ENCODE measurements around the gene SOX18.

Gene SOX18

DNA sequence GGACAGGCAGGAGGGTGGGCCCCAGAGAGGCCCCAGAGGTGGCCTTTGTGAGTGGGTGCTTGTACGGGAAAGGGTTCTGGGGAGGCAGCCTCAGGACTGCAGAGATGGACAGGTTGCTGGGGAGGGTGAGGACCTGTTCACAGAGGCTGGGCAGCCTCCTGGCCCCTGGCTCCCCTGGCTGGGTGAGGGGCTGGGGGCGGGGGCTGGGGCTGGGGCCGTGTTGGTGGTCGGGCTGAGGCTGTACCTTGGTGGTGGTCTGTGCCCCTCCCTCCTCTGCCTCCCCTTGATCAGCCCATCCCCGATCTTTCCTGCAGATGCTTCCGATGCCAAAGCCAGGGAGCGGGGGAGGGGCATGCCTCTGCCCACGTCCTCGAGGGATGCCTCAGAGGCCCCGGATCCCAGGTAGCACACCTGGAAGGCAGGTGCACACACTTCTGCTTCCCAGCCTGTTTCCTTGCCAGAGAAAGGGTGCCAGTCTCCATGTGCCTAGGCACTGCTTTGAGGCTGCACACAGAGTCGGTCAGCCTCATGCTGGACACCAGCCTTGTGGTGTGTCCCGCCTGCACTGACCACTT lies 18.4 kb upstream of the SOX18 start:
- no peak for DNase-seq

DNA sequence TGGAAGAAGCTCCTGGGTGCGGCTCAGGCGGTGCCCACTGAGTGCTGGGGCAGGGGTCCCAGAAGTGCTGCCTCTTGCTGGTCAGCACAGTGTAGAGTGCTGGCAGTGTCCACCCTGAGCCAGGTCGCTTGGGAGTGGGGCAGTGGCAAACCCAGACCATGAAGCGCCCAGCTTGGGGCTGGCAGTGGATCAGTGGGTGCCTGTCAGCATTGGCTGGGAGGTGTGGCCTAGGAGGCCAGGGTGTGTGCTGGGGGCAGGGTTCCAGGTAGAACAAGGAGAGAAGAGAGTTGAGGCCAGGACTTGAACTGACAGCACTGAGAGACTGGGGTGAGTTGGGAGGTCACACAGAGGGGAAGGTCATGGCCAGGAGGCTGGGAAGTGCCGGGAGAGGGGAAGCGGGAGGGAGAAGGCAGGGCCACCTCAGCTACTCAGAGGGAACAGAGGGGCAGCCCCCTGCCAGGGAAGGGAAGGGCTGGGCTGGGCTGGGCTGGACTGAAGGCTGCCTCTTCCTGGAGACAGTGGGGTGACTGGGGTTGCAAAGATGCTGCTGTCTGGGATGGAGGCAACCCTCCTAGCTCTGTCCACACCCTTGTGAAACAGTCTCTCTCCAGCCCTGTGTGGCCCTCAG lies 17.7 kb upstream of the SOX18 start:
- no peak for DNase-seq

DNA sequence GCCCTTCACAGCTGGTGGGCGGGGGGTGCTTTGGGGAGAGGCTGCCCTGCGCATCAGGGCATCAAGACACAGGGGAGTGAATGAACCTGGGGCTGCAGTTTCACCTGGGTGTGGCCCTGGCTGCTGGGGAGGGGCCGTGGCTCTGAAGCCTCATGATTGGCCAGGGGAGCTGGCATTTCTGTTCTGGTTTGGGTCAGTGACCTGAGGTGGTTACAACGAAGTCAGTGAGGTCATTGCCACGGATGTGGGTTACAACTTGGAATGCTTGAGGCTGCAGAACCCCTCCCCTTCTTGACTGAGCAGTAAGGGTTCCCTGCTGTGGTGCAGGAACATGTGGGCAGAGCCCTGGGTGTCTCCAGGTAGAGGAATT lies 16.5 kb upstream of the SOX18 start:
- no peak for DNase-seq

DNA sequence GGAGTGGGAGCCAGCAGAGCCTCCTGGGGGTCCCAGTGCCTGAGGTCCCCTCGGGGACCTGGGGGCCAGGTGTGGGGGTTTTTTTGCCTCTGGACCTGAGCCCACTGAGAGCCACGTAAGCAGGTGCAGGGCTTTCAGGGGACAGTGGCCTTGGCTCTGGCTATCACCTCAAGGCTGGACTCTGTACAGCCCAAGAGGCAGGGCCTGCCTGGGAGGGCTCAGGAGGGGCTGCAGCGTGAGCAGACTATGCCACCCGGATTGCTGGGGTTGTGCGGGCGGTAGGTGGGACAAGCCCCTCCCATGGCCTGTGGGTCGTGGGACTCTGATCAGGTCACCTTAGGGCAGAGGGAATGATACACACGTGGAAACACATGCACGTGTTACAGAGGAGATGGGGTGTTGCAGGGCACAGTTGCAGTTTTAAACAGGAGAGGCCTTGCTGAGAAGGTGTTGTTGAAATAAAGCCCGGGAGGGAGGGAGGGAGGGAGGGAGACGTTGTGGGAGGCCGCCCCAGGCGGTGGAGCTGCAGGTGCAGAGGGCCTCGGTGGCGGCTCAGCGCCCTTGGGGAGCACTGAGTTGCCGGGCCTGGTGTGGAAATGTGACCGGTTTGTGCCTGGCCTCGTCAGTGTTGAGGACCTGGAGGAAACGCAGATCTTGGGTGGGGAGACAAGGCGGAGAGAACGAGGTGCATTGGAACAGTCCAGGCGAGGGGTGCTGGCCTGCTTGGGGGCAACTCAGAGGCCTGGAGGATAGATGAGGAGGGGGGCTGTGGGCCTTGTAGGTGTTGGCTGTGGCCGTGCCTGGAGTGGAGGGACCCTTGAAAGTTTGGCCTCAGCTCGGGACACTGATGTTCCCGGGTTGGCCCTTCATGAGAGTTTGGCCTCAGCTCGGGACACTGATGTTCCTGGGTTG lies 15.9 kb upstream of the SOX18 start:
- DNase-seq, result no peak

DNA sequence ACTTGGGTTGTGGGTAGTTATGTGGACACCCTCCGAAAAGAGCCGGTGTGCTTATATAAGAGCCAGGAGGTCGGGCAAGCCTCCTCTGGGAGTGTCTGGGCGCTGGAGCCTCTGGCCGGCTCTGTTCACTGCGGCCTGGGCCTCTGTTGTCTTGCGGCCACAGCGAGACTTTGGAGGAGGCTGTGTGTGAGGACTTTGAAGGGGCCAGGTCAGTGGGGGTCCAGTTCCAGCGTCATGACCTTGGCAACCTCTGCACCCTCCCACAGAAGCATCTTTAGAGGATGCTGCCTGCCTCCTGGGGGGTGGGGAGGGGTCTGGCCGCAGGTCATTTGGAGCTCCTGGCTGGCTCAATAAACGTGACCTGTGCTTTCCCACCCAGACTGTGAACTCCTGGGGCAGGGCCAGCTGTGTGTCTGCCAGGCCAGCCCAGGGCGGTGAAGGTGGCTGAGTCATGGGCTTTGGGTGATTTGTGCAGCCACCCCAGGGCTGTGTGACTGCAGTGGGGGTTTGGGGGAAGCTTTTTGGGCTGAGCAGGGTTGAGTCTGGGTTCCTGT lies 14.8 kb upstream of the SOX18 start:
- DNase-seq, result no peak

DNA sequence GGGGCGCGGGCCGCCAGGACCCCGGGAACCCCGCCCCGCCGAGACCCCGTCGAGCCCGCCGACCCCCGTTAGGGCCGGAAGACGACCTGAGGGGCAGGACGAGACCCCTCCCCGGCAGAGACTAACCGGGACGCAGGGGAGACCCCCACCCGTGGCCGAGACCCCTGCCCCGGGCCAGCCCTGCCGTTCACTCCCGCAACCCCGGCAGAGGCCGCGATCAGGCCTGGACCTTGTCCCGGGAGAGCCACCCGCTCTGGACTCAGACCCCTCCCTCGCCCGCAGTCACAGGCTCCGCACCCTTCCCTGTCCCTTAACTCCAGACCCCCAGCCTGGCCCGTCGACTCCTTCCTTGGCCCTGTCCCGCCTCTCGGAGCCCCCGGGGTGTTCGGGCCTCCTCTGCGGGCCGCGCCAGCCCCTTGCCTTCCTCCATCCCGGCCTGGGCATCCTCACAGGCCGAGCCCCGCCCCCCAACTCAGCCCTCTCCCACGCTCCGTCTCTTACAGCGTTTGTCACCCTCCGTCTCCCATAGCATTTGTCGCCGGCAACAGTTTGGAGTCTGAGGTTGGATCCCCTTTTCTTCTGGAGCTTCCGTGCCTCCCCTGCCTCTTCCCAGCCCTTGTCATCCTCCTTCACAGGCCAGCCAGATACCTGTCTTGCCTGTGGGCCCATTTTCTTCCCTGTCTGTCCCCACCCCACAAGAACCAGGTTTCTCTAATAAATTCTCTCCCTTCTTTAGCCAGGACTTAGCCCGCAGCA lies 14.1 kb upstream of the SOX18 start:
- no peak for DNase-seq

DNA sequence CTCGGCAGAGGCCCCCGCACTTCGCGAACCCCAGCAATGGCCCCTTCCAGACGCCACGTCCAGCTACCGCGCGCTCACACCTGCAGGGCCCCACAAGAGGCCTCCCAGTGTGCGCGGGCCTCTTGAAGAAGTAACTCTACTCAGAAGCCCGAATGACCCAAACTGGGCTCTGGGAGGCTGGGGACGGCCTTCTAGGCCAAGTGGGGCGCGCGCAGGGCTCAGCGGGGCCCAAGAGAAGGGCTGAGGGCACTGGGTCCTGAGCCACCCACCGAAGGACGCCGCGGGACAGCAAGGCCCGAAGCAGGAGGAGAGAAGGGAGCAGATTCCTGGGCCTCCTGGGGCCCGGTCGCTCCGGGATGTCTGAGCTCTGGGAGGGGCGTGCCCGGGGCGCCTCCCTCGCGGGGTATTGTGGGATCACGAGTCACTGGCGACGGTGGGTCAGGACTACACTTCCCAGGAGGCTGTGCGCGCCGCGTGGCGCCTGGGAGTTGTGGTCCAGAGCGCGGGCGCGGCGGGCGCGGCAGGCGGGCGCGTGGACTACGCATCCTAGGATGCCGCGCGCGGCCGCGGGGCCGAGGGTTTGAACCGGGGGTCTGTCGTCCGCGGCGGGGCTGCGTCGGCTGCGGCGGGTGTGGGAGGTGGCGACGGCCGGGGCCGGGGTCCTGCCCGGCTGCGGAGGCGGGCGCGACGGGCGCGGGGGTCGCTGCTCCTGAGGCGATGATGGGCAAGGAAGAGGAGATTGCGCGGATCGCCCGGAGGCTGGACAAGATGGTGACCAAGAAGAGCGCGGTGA lies 13.4 kb upstream of the SOX18 start, which contains the start of gene TCEA2:
Gene TCEA2, plus strand, starts transcription at position 603 of the 793 bp plus-strand sequence. Its CDS starts 115 bp downstream, at position 718.
- peak; percentile 97 for DNase-seq

DNA sequence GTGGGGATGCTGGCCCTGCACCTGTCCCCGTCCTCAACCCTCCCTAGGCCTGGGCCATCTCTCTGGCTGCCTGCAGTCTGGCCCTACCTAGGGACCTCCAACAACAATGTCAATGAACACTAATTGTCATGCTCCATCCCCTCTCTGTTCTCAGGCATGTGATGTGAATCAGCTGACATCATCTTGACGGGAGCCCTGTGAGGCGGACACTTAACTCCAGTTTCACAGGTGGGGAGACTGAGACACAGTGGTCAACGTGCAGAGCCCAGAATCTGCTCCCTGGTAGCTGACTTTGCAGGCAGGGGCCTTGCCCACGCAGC lies 12.8 kb upstream of the SOX18 start:
- DNase-seq, result no peak

DNA sequence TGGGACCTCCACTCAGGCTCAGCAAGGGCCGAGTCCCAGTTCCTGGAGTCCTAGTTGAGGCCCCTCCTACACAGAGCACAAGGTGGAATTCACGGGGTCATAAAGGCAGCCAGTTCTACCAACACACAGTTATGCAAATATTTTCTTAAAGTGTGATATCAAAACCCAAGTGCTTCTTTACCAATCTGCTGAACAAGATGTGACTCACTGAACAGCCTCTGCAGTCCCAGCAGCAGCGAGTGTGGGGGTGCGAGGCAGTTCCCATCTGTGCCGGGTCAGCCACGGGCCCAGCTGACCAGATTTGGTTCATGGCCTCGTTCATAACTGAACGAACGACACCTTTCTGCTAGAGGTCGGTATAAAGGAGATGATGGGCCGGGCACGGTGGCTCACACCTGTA lies 9.1 kb upstream of the SOX18 start:
- no peak for DNase-seq

DNA sequence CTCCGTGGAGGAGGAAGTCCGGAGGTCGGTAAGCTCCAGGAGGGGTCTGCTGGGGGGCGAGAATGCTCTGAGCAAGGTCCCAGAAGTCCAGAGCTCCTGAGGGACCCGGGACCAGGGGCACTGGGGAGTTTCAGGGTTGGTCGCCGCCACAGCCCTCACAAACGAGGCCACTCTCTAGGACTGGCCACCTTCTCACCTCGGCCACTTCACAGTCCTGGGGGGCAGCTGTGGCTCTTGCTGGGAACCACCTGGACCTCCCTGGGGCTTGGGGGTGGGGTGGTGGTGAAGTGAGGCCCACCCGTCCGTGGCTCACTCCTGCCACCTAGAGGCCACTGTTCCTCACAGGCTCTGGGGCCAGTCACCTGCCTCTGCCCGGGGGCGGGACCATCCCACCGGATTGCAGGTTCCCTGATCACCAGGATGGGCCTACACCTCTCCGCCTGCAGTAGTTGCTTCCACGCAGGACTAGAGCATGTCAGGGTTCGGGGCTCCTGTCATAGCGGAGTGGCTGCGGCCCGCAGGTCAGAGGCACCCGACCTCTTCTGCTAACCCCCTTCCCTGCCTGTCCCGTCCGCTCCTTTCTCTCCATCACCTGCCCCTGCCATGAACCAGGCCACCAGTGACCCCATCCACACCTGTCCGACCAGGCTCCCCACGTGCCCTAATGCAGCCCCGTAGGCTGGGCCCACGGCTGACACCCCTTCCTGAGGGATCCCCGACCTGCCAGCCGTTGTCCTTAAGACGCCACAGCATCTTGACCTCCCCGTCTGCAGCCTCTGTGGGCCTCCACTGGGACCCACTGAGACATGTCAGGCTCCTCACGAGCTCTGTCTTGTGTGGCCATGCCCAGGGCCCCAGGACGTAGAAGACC lies 8.4 kb upstream of the SOX18 start:
- peak; percentile 80 for DNase-seq

DNA sequence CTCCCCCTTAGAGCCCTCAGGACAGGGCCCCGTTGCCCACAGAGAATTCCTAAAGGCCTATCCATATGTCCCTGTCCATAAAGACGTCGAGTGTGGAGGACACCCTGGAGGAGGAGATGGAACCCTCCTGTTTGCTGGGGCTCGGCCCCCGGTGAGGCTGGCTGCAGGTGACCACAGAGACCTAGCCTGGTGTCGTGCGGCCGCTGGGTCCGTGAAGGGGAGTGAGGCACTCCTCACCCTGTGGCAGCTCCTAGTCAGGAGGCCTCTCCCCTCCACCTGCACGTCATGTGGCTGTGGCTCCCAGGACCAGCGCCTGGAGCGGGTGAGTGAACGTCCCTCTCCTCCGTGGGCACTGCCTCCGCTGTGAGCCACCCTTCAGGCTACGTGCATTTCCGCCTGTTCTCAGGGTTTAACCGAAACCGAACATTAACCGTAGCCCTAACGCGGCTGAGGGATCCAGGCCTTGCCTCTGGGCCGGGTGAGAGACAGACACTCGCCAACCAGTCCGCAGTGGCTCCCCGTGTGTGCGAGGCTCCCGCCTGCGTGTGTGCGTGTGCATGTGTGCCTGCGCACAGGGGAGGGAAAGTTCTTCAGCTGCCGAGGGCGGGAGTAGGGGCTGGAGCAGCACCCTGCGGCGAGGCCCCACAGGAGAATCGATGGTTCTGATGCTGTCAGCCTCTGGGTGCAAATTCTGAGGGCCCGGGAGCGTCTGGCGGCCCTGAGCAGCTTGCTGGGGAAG lies 7.6 kb upstream of the SOX18 start:
- DNase-seq, result no peak

DNA sequence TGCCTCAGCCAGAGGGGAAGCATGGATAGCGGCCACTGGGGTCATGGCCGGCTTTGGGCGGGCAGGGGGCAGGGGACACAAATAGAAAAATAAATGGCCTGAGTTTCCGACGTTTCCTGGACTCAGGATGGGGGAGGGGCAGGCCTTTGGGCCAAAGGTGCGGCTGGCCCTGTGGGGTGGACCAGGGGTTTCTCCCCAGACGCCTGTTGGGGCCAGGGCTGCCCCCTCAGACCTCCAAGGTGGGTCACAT lies 7.1 kb upstream of the SOX18 start:
- no peak for DNase-seq

DNA sequence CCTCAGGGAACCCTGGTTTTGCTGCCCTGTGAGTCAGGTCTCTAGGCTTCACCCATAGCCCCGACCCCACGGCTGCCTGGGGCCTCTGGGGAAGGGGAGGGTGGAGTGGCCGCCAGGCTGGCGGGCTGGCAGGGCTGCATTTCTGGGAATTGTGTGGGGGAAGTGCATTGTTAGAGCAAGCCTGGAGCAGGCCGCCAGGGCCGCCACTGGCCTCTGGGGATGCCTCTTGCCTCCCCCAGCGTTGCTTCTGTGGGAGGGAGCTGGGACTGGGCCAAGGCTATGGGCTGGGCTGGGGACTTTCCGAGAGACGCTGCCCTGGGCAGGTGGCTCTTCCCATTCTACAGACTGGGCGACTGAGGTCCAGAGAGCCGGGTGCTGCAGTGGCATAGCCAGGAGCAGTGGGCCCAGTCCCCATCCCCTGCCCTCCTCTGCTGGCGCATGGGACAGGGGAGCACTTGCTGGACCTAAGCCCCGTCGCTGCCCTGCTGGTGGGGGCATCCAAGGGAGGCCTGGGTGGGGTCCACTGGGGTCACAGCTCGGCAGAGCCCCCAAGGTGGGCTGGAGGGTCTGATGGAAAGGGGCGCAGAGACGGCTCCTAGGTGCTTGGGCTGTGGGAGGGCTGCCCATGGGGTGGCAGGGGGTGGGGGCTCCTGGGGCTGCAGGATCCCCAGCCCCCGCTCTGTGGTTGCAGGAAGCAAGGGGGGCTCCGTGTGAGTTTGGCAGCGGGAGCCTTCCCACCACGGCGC lies 6.6 kb upstream of the SOX18 start:
- DNase-seq, result no peak

DNA sequence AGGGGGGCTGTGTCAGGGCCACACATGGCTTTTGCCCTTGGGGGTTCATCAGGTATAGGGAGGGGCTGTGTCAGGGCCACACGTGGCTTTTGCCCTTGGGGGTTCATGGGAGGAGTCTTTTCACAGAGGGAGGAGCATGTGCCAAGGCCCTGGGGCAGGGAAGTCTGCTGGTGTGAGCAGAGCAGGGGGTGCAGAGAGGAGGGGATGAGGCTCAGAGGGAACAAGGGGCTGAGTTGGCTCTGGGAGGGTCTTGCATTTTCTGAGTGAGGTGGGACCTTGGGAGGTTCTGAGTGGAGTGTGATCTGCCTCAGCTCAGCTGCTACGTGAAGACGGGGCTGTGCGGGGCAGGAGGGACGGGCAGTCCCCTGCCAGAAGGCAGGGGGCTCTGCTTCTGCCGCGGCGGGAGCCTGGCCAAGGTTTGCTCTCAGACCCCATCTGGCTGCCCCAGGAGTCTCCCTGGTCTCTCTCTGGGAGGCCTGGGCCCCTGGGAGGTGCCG lies 6.0 kb upstream of the SOX18 start:
- DNase-seq, result no peak

DNA sequence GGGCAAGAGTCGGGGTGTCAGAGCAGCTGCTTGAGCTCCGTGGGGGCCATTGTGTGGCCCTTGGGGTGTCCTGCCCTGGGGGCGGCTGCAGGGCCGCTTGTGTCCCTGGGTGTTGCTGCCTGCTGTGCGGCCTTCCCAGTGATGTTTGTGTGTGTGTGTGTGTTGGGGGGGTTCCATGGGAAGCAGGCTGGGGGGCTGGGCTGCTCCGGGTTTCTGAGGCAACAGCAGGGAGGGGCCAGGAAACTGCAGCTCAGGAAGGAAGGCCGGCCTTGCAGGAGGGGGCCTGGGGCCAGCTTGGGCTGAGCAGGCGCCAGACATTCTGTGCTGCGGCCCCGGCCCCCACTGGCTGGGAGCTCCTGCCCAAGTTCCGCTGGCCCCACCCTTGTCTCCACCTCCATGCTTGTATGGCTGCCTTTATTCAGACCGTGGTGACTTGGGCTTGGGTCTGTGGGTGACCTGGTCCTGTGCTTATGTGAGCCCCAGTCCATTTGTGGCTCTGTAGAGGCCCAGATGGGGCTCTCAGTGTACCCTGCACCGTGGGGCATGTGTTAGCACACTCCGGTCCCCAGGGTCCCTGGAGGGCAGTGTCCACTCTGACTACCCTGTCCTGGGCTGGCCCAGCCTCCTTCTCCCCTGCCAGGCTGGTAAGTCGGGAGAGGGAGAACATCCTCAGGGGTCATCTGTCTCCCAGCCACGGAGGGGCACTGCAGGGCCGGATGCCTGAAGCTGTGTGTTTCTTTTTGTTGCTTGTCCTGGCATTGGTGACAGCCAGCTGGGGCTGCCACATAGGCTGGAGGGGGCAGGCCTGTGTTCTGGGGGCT lies 4.6 kb upstream of the SOX18 start:
- DNase-seq, result peak; percentile 84

DNA sequence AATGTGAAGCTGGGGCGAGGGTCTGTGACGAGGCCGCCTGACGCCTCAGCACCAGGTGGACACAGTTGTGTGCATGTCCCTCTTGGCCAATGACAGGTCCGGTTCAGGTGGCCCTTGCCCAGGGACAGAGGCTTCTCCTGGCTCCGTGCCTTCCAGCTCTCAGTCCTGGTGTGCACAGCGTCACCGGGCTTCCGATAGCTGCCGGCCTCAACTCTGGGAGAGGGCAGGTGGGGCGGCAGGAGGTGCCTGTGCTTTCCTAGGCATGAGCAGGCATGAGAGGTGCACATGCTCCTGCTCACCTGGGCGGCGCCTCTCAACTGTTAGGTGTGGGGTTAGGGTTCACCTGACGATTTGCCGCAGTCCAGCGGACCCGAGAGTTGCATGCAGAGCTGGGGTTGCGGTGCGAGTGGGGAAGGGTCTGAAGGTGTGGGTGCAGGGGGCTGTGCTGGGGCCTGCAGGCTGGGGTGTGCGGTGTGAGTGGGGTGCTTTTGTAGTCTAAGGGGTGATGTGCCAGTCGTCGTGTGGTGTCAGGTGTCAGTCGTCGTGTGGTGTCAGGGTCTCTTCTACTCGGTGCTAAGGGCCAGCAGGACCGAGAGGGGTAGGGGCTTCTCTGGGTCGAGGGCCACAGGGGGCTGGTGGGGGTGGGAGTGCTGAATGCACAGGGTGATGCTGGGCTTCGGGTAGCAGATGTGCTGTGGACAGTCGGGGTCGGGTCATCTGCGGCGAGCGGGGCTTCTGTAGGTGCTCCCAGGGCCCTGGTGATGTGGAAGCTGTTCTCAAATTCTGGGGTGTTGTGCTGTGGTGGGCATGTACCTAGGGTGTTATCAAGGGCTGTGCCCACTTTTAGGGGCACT lies 3.8 kb upstream of the SOX18 start:
- DNase-seq, result no peak

DNA sequence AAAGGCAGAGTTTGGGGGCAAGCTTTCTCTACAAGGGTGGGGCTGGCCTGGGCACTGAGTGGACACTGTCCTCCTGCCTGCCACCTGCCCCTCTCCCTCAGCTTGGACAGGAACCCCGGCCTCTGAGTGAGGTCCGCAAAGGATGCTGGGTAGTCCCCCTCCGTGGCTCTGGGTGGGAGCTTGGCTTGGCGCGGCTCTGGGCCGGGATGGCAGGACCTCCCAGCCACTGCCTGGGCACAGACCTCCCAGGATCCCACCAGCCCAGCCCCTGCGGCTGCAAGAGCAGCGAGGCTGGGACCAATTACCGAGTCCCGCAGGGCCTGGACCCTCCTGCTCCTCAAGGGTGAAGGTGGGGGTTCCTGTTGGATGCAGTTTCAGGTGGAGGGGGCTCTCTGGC lies 2.9 kb upstream of the SOX18 start:
- no peak for DNase-seq

Data from right hindlimb (tissue), 1 donor.